ENCODE measurements around the gene RHAG. TPM values are rescaled to one million over a fixed set of nuclear protein-coding genes. Genes with fewer than 3 reads are reported as not detected.
"Not testable (repeated sequence)": the region's sequence is repeated elsewhere in the genome, so short reads cannot be mapped to it uniquely, and the experiment has no call there.

The RHAG gene
- total and polyA plus RNA-seq, 2 donors (not counting 1 experiment from before 2014, with no cell fraction given) = not detected

GRCh38 chr6:49609285-49609684 is 27.4 kb downstream of the RHAG start:
- intact Hi-C loops (cut with micrococcal nuclease) = no loop called here
- no peak for DNase-seq
- ChIA-PET CTCF (no interaction called here), POLR2A (no interaction called here)
- Histone ChIP-seq H3K4me1 (ENCODE audit: control insufficient read depth in 2 of 2, insufficient read depth in 2 of 2, low read length in 2 of 2) (no peaks in the 10 kb centered on the region), H3K4me3 (ENCODE audit: control extremely low read depth in 1 of 5, extremely low read depth in 1 of 5, insufficient read depth in 1 of 5, low read depth in 2 of 5, low read length in 4 of 5) (no peak overlapping the region), H4K20me1 (ENCODE audit: control insufficient read depth, insufficient read depth, low read length, poor library complexity, severe bottlenecking) (no peaks in the 10 kb centered on the region), H3K4me2 (replicated peaks; ENCODE audit: low read depth, low read length, poor library complexity, severe bottlenecking) (no peak overlapping the region), H3K79me2 (ENCODE audit: control insufficient read depth, insufficient read depth, low read length) (no peaks in the 10 kb centered on the region), H3K9ac (ENCODE audit: low read length) (no peak overlapping the region), H3K9me3 (ENCODE audit: control extremely low read depth in 1 of 3, control insufficient read depth in 2 of 3, insufficient read depth in 1 of 3, low read length in 2 of 3) (no peaks in the 10 kb centered on the region), H3K27ac (ENCODE audit: low read length in 2 of 2) (no peak overlapping the region), H2AFZ (ENCODE audit: insufficient read depth, low read depth, low read length, poor library complexity, severe bottlenecking) (no peak overlapping the region), H3K36me3 (replicated peaks in 1 of 2; ENCODE audit: control extremely low read depth in 1 of 2, control insufficient read depth in 1 of 2, extremely low read depth in 1 of 2, insufficient read depth in 2 of 2, low read length in 1 of 2) (no peaks in the 10 kb centered on the region), H3K27me3 (replicated peaks in 1 of 4; ENCODE audit: control extremely low read depth in 1 of 4, control insufficient read depth in 3 of 4, insufficient read depth in 4 of 4, low read length in 3 of 4) (no peaks in the 10 kb centered on the region)
- Mint-ChIP-seq H3K27me3 (peaks cover 5% of the 10 kb centered on the region), H3K27ac (no peak overlapping the region), H3K4me3 (no peak overlapping the region), H3K4me1 (no peaks in the 10 kb centered on the region), H3K9me3 (ENCODE audit: insufficient read depth) (no peaks in the 10 kb centered on the region)
- TF ChIP-seq EZH2 (IDR thresholded peaks at IDR 0.05; ENCODE audit: borderline replicate concordance, insufficient read depth, low read depth, low read length, poor library complexity, severe bottlenecking) = no peak
- no peak for TF ChIP-seq CTCF (IDR thresholded peaks at IDR 0.05)
- ATAC-seq (ENCODE audit: low read depth) = no peak
- 100% methylated on average over 1 of the region's 1 CpG for WGBS (ENCODE audit: insufficient coverage)

- H3K9ac ChIP-seq (ENCODE audit: low read length); H3K9me3 ChIP-seq (ENCODE audit: control extremely low read depth in 1 of 3, control insufficient read depth in 2 of 3, insufficient read depth in 1 of 3, low read length in 2 of 3); ATAC-seq (ENCODE audit: low read depth); H3K27ac ChIP-seq (ENCODE audit: low read length in 2 of 2); DNase-seq; H3K4me3 Mint-ChIP-seq; H3K4me2 ChIP-seq (replicated peaks; ENCODE audit: low read depth, low read length, poor library complexity, severe bottlenecking); H3K27me3 ChIP-seq (replicated peaks in 1 of 4; ENCODE audit: control extremely low read depth in 1 of 4, control insufficient read depth in 3 of 4, insufficient read depth in 4 of 4, low read length in 3 of 4); H3K27ac Mint-ChIP-seq; H3K4me3 ChIP-seq (ENCODE audit: control extremely low read depth in 1 of 5, extremely low read depth in 1 of 5, insufficient read depth in 1 of 5, low read depth in 2 of 5, low read length in 4 of 5); H3K36me3 ChIP-seq (replicated peaks in 1 of 2; ENCODE audit: control extremely low read depth in 1 of 2, control insufficient read depth in 1 of 2, extremely low read depth in 1 of 2, insufficient read depth in 2 of 2, low read length in 1 of 2); H2AFZ ChIP-seq (ENCODE audit: insufficient read depth, low read depth, low read length, poor library complexity, severe bottlenecking); intact Hi-C loops (cut with micrococcal nuclease); H3K4me1 ChIP-seq (ENCODE audit: control insufficient read depth in 2 of 2, insufficient read depth in 2 of 2, low read length in 2 of 2); H3K4me1 Mint-ChIP-seq; H3K27me3 Mint-ChIP-seq; H3K79me2 ChIP-seq (ENCODE audit: control insufficient read depth, insufficient read depth, low read length); CTCF ChIA-PET; H3K9me3 Mint-ChIP-seq (ENCODE audit: insufficient read depth); POLR2A ChIA-PET; H4K20me1 ChIP-seq (ENCODE audit: control insufficient read depth, insufficient read depth, low read length, poor library complexity, severe bottlenecking): not testable (repeated sequence)
- WGBS (ENCODE audit: insufficient coverage) = 80% methylated on average over 1 of the region's 9 CpGs
Observed at GRCh38 chr6:49608275-49608674, 28.4 kb downstream of the RHAG start.

Data from B cell (primary cell).